BLaER1 (cell line): ENCODE measurements around the gene MUC12.
A peak's percentile ranks its signal among the peaks of the same experiment; 100 is the strongest.
"Not testable (repeated sequence)": the region's sequence is repeated elsewhere in the genome, so short reads cannot be mapped to it uniquely, and the experiment has no call there.

Source experiments
- H3K27ac ChIP-seq: shearing (Covaris generic); formaldehyde crosslinking; 2 replicates; pipeline ENCODE4 v1.8.1; 2022
- H3K27me3 ChIP-seq: shearing (Covaris generic); formaldehyde crosslinking; 2 replicates; pipeline ENCODE4 v1.8.1; 2022
- H3K36me3 ChIP-seq: shearing (Covaris generic); formaldehyde crosslinking; 2 replicates; pipeline ENCODE4 v1.8.1; 2022
- H3K4me1 ChIP-seq: shearing (Covaris generic); formaldehyde crosslinking; 2 replicates; pipeline ENCODE4 v1.8.1; 2022
- H3K4me2 ChIP-seq: shearing (Covaris generic); formaldehyde crosslinking; 2 replicates; pipeline ENCODE4 v1.8.1; 2022
- H3K4me3 ChIP-seq: shearing (Covaris generic); formaldehyde crosslinking; 2 replicates; pipeline ENCODE4 v1.8.1; 2022
- H3K9ac ChIP-seq: shearing (Covaris generic); formaldehyde crosslinking; 2 replicates; pipeline ENCODE4 v1.8.1; 2022
- H3K9me3 ChIP-seq: shearing (Covaris generic); formaldehyde crosslinking; 2 replicates; pipeline ENCODE4 v1.8.1; 2022
- H4K20me1 ChIP-seq: shearing (Covaris generic); formaldehyde crosslinking; 2 replicates; pipeline ENCODE4 v1.8.1; 2022
- Cebpa-rat ChIP-seq: shearing (Covaris generic); IDR thresholded peaks from 2 replicates; pipeline ENCODE4 v1.8.1; 2022

The MUC12 gene

GRCh38 chr7:100975371-100975821 lies 6.0 kb downstream of the MUC12 start:
- H3K9me3 ChIP-seq = peaks cover 10% of the 10 kb centered on the region; the same call in 1 of the 2 replicates
- no peak overlapping the region for H3K27ac ChIP-seq
- peaks cover 10% of the 10 kb centered on the region; the same call in 1 of the 2 replicates for H3K4me1 ChIP-seq
- 0 out of 2 replicates have a peak overlapping the region, but pooled peaks have one; percentile 3 for H3K4me2 ChIP-seq
- no peaks in the 10 kb centered on the region for H3K36me3 ChIP-seq
- no peaks in the 10 kb centered on the region for H4K20me1 ChIP-seq
- no peaks in the 10 kb centered on the region for H3K27me3 ChIP-seq
- H3K4me3 ChIP-seq = no peak overlapping the region
- no peak overlapping the region for H3K9ac ChIP-seq
- TF ChIP-seq Cebpa-rat = no peak

- Histone ChIP-seq H3K36me3 (no peaks in the 10 kb centered on the region), H3K4me3 (no peak overlapping the region), H3K4me2 (no peak overlapping the region), H3K9ac (no peak overlapping the region), H3K4me1 (0 out of 2 replicates have a peak, but pooled peaks cover 4% of the 10 kb centered on the region), H4K20me1 (no peaks in the 10 kb centered on the region), H3K27ac (no peak overlapping the region), H3K9me3 (peaks cover 10% of the 10 kb centered on the region; the same call in 1 of the 2 replicates), H3K27me3 (no peaks in the 10 kb centered on the region)
- TF ChIP-seq Cebpa-rat = no peak
Measured at GRCh38 chr7:100978300-100978699, 8.9 kb downstream of the MUC12 start.

- H3K9ac ChIP-seq = no peak overlapping the region
- no peaks in the 10 kb centered on the region for H4K20me1 ChIP-seq
- H3K4me2 ChIP-seq = no peak overlapping the region
- no peak overlapping the region for H3K4me3 ChIP-seq
- no peak for TF ChIP-seq Cebpa-rat
- no peaks in the 10 kb centered on the region for H3K9me3 ChIP-seq
- H3K27me3 ChIP-seq = no peaks in the 10 kb centered on the region
- no peak overlapping the region for H3K27ac ChIP-seq
- no peaks in the 10 kb centered on the region for H3K36me3 ChIP-seq
- H3K4me1 ChIP-seq = no peaks in the 10 kb centered on the region
Measured at GRCh38 chr7:100983451-100984187, 14.3 kb downstream of the MUC12 start.

- H3K4me3 ChIP-seq, H3K27ac ChIP-seq, H3K27me3 ChIP-seq, H3K9ac ChIP-seq, H3K36me3 ChIP-seq, H4K20me1 ChIP-seq, H3K4me2 ChIP-seq, H3K4me1 ChIP-seq, H3K9me3 ChIP-seq: not testable (repeated sequence)
Measured at GRCh38 chr7:100984241-100984918, 15.0 kb downstream of the MUC12 start.

- not testable (repeated sequence) for H4K20me1 ChIP-seq, H3K4me3 ChIP-seq, H3K4me1 ChIP-seq, H3K9ac ChIP-seq, H3K27ac ChIP-seq, H3K4me2 ChIP-seq, H3K36me3 ChIP-seq, H3K27me3 ChIP-seq
- H3K9me3 ChIP-seq = peaks cover 11% of the 10 kb centered on the region; the same call in 1 of the 2 replicates
Measured at GRCh38 chr7:100985033-100985797, 15.8 kb downstream of the MUC12 start.

GRCh38 chr7:100991631-100992030 lies 22.3 kb downstream of the MUC12 start:
- peaks cover 33% of the 10 kb centered on the region for H3K9me3 ChIP-seq

GRCh38 chr7:100992280-100992679 lies 22.9 kb downstream of the MUC12 start:
- H3K9ac ChIP-seq, H3K4me3 ChIP-seq, H3K4me1 ChIP-seq, H4K20me1 ChIP-seq, H3K36me3 ChIP-seq, H3K27ac ChIP-seq, H3K27me3 ChIP-seq, H3K4me2 ChIP-seq: not testable (repeated sequence)
- H3K9me3 ChIP-seq = peaks cover 33% of the 10 kb centered on the region

More at GRCh38 chr7:100991631-100992030, 22.3 kb downstream of the MUC12 start:
- Histone ChIP-seq H3K27me3 (no peaks in the 10 kb centered on the region), H3K4me3 (no peak overlapping the region), H3K4me1 (no peaks in the 10 kb centered on the region), H4K20me1 (no peaks in the 10 kb centered on the region), H3K36me3 (no peaks in the 10 kb centered on the region), H3K27ac (no peak overlapping the region), H3K9ac (no peak overlapping the region), H3K4me2 (no peak overlapping the region)
- no peak for TF ChIP-seq Cebpa-rat

- H3K27ac ChIP-seq, H3K4me3 ChIP-seq, H3K36me3 ChIP-seq, H3K4me2 ChIP-seq, H3K4me1 ChIP-seq, H4K20me1 ChIP-seq, H3K27me3 ChIP-seq, H3K9ac ChIP-seq: not testable (repeated sequence)
- peaks cover 30% of the 10 kb centered on the region for H3K9me3 ChIP-seq
Measured at GRCh38 chr7:100994671-100995070, 25.3 kb downstream of the MUC12 start.

- H4K20me1 ChIP-seq, H3K4me2 ChIP-seq, H3K27me3 ChIP-seq: not testable (repeated sequence)
Measured at GRCh38 chr7:100998530-100998929, 29.2 kb downstream of the MUC12 start.

GRCh38 chr7:100999334-100999733 lies 30.0 kb downstream of the MUC12 start:
- H3K27me3 ChIP-seq, H3K27ac ChIP-seq, H3K36me3 ChIP-seq, H3K4me2 ChIP-seq, H3K9ac ChIP-seq, H3K4me1 ChIP-seq, H4K20me1 ChIP-seq, H3K4me3 ChIP-seq: not testable (repeated sequence)
- H3K9me3 ChIP-seq = peaks cover 15% of the 10 kb centered on the region

More at GRCh38 chr7:100998530-100998929, 29.2 kb downstream of the MUC12 start:
- H3K27ac ChIP-seq, H3K4me1 ChIP-seq, H3K4me3 ChIP-seq, H3K36me3 ChIP-seq, H3K9ac ChIP-seq: not testable (repeated sequence)
- H3K9me3 ChIP-seq = peaks cover 14% of the 10 kb centered on the region

GRCh38 chr7:101000025-101000424 lies 30.7 kb downstream of the MUC12 start:
- H3K9ac ChIP-seq, H3K4me1 ChIP-seq, H4K20me1 ChIP-seq, H3K27me3 ChIP-seq, H3K27ac ChIP-seq, H3K36me3 ChIP-seq, H3K4me3 ChIP-seq, H3K4me2 ChIP-seq: not testable (repeated sequence)
- H3K9me3 ChIP-seq = peaks cover 15% of the 10 kb centered on the region

GRCh38 chr7:101002333-101002732 lies 33.0 kb downstream of the MUC12 start:
- not testable (repeated sequence) for H3K27me3 ChIP-seq, H3K4me1 ChIP-seq, H3K36me3 ChIP-seq, H3K4me2 ChIP-seq, H4K20me1 ChIP-seq, H3K9ac ChIP-seq, H3K27ac ChIP-seq, H3K4me3 ChIP-seq
- H3K9me3 ChIP-seq = peaks cover 15% of the 10 kb centered on the region

GRCh38 chr7:101007361-101007760 lies 38.0 kb downstream of the MUC12 start:
- H3K4me1 ChIP-seq, H3K27me3 ChIP-seq, H4K20me1 ChIP-seq, H3K36me3 ChIP-seq, H3K4me2 ChIP-seq, H3K4me3 ChIP-seq, H3K9me3 ChIP-seq, H3K27ac ChIP-seq, H3K9ac ChIP-seq: not testable (repeated sequence)
